ENCODE results near the gene SMARCB1.
A peak's percentile ranks its signal among the peaks of the same experiment; 100 is the strongest.

Gene SMARCB1

GRCh38 chr22:23745791-23746190, 41.0 kb upstream of the SMARCB1 start:
- Histone ChIP-seq H3K9me2 (ENCODE audit: low read depth, low read length) (no peaks in the 10 kb centered on the region), H3K4me2 (ENCODE audit: low read length) (no peak overlapping the region), H3K79me2 (ENCODE audit: insufficient read depth, low read length) (no peaks in the 10 kb centered on the region), H4K20me1 (ENCODE audit: insufficient read depth, low read length) (no peaks in the 10 kb centered on the region), H3K4me1 (ENCODE audit: insufficient read depth, low read length, severe bottlenecking) (peaks cover 11% of the 10 kb centered on the region), H3K27ac (ENCODE audit: low read depth, low read length, poor library complexity, severe bottlenecking) (no peak overlapping the region), H3K9ac (ENCODE audit: low read length) (no peak overlapping the region), H3F3A (ENCODE audit: insufficient read depth, low read length) (no peaks in the 10 kb centered on the region), H2AFZ (ENCODE audit: low read length) (no peak overlapping the region), H3K27me3 (ENCODE audit: insufficient read depth, low read length) (no peaks in the 10 kb centered on the region), H3K9me3 (ENCODE audit: low read length) (no peaks in the 10 kb centered on the region), H3K36me3 (ENCODE audit: insufficient read depth, low read length) (peaks cover 28% of the 10 kb centered on the region), H3K4me3 (ENCODE audit: low read depth, low read length, poor library complexity, severe bottlenecking) (no peak overlapping the region)
- TF ChIP-seq CTCF (IDR thresholded peaks at IDR 0.05; ENCODE audit: low read length) (no peak), EZH2 (IDR thresholded peaks at IDR 0.05; ENCODE audit: borderline replicate concordance, low read length) (no peak)

- TF ChIP-seq EZH2 (IDR thresholded peaks at IDR 0.05; ENCODE audit: borderline replicate concordance, low read length) (no peak), CTCF (IDR thresholded peaks at IDR 0.05; ENCODE audit: low read length) (no peak)
- Histone ChIP-seq H3K9ac (ENCODE audit: low read length) (peak overlapping the region; percentile 67; the same call in 1 of the 2 replicates), H3K9me3 (ENCODE audit: low read length) (no peaks in the 10 kb centered on the region), H3K4me1 (ENCODE audit: insufficient read depth, low read length, severe bottlenecking) (peaks cover 46% of the 10 kb centered on the region), H3K27ac (ENCODE audit: low read depth, low read length, poor library complexity, severe bottlenecking) (no peak overlapping the region), H3K4me3 (ENCODE audit: low read depth, low read length, poor library complexity, severe bottlenecking) (peak overlapping the region; percentile 94), H3K4me2 (ENCODE audit: low read length) (peak overlapping the region; percentile 98), H3K9me2 (ENCODE audit: low read depth, low read length) (no peaks in the 10 kb centered on the region), H3F3A (ENCODE audit: insufficient read depth, low read length) (no peaks in the 10 kb centered on the region), H3K79me2 (ENCODE audit: insufficient read depth, low read length) (no peaks in the 10 kb centered on the region), H3K27me3 (ENCODE audit: insufficient read depth, low read length) (no peaks in the 10 kb centered on the region), H4K20me1 (ENCODE audit: insufficient read depth, low read length) (no peaks in the 10 kb centered on the region), H3K36me3 (ENCODE audit: insufficient read depth, low read length) (peaks cover 5% of the 10 kb centered on the region), H2AFZ (ENCODE audit: low read length) (no peak overlapping the region)
Measured at GRCh38 chr22:23749841-23750301, 36.9 kb upstream of the SMARCB1 start.

GRCh38 chr22:23750367-23750713, 36.4 kb upstream of the SMARCB1 start:
- Histone ChIP-seq H3K9me2 (ENCODE audit: low read depth, low read length) (no peaks in the 10 kb centered on the region), H3K9me3 (ENCODE audit: low read length) (no peaks in the 10 kb centered on the region), H2AFZ (ENCODE audit: low read length) (no peak overlapping the region), H3K4me2 (ENCODE audit: low read length) (peak overlapping the region; percentile 98), H3K9ac (ENCODE audit: low read length) (peak overlapping the region; percentile 67), H3K36me3 (ENCODE audit: insufficient read depth, low read length) (0 out of 2 replicates have a peak, but pooled peaks cover under 1% of the 10 kb centered on the region), H4K20me1 (ENCODE audit: insufficient read depth, low read length) (no peaks in the 10 kb centered on the region), H3K79me2 (ENCODE audit: insufficient read depth, low read length) (no peaks in the 10 kb centered on the region), H3F3A (ENCODE audit: insufficient read depth, low read length) (no peaks in the 10 kb centered on the region), H3K27me3 (ENCODE audit: insufficient read depth, low read length) (no peaks in the 10 kb centered on the region), H3K27ac (ENCODE audit: low read depth, low read length, poor library complexity, severe bottlenecking) (peak overlapping the region; percentile 1), H3K4me3 (ENCODE audit: low read depth, low read length, poor library complexity, severe bottlenecking) (peak overlapping the region; percentile 94), H3K4me1 (ENCODE audit: insufficient read depth, low read length, severe bottlenecking) (peaks cover 51% of the 10 kb centered on the region)
- TF ChIP-seq EZH2 (IDR thresholded peaks at IDR 0.05; ENCODE audit: borderline replicate concordance, low read length) (no peak), CTCF (IDR thresholded peaks at IDR 0.05; ENCODE audit: low read length) (no peak)

Data from OCI-LY1 (cell line).